Stimulated activated CD4-positive, alpha-beta T cell treated with anti-CD3 and anti-CD28 coated beads, Interleukin-4, amount 100 ng/mL, for 1 hour (primary cell): ENCODE data around the gene CLINT1.

Source experiments
- DNase-seq: peaks from one replicate; pipeline ENCODE4 v3.0.0-alpha.2; 2020

Gene CLINT1

GRCh38 chr5:157819502-157820115 is 39.3 kb downstream of the CLINT1 start:
- DNase-seq: no peak

- DNase-seq: no peak
These were observed 40.6 kb downstream of the CLINT1 start for GRCh38 chr5:157818368-157818767.

GRCh38 chr5:157817928-157818327 is 41.0 kb downstream of the CLINT1 start:
- DNase-seq: no peak

GRCh38 chr5:157817387-157817702 is 41.6 kb downstream of the CLINT1 start:
- DNase-seq: no peak

GRCh38 chr5:157816682-157817386 is 42.1 kb downstream of the CLINT1 start:
- DNase-seq: no peak

- DNase-seq: no peak
These were observed 46.9 kb downstream of the CLINT1 start for GRCh38 chr5:157812086-157812485.

GRCh38 chr5:157808043-157808442 is 50.9 kb downstream of the CLINT1 start:
- DNase-seq: no peak

- no peak for DNase-seq
These were observed 56.2 kb downstream of the CLINT1 start for GRCh38 chr5:157802736-157803135.

GRCh38 chr5:157800137-157800536 is 58.8 kb downstream of the CLINT1 start:
- no peak for DNase-seq

- DNase-seq: no peak
These were observed 59.4 kb downstream of the CLINT1 start for GRCh38 chr5:157799578-157799977.

- DNase-seq: no peak
These were observed 65.6 kb downstream of the CLINT1 start for GRCh38 chr5:157793301-157793700.

- DNase-seq: no peak
These were observed 73.1 kb downstream of the CLINT1 start for GRCh38 chr5:157785801-157786200.

- DNase-seq: no peak
These were observed 79.7 kb downstream of the CLINT1 start for GRCh38 chr5:157779221-157779620.

GRCh38 chr5:157778121-157778805 is 80.7 kb downstream of the CLINT1 start:
- DNase-seq: no peak

- no peak for DNase-seq
These were observed 86.8 kb downstream of the CLINT1 start for GRCh38 chr5:157772127-157772526.

GRCh38 chr5:157770665-157771064 is 88.3 kb downstream of the CLINT1 start:
- DNase-seq: no peak

GRCh38 chr5:157767689-157768088 is 91.3 kb downstream of the CLINT1 start:
- no peak for DNase-seq

GRCh38 chr5:157766902-157767301 is 92.0 kb downstream of the CLINT1 start:
- DNase-seq: no peak

- no peak for DNase-seq
These were observed 92.5 kb downstream of the CLINT1 start for GRCh38 chr5:157766442-157766841.

- DNase-seq: no peak
These were observed 94.4 kb downstream of the CLINT1 start for GRCh38 chr5:157764531-157764930.

- DNase-seq: no peak
These were observed 97.0 kb downstream of the CLINT1 start for GRCh38 chr5:157761690-157762621.

- no peak for DNase-seq
These were observed 100.2 kb downstream of the CLINT1 start for GRCh38 chr5:157758706-157759105.

- no peak for DNase-seq
These were observed 102.8 kb downstream of the CLINT1 start for GRCh38 chr5:157756122-157756521.
